Fibroblast of skin of back (primary cell): ENCODE results near the gene DDAH2. TPM values are rescaled to one million over a fixed set of nuclear protein-coding genes. Genes with fewer than 3 reads are reported as not detected.

Experiments
- DNase-seq: peaks from one replicate; pipeline ENCODE4 v3.0.0-alpha.2; 2013
- polyA plus RNA-seq, 2 experiments: library from polyadenylated mRNA; unstranded; fragments of 120-200 nt; gene quantifications; one replicate each; pipeline ENCODE4 v1.2.1, GENCODE V29; 2013; ENCODE audit not compliant: insufficient read length in 2 of 2

The DDAH2 gene
- polyA plus RNA-seq (2013, experiment 1 of 2; ENCODE audit: insufficient read length): 101 TPM
- 84.4 TPM for polyA plus RNA-seq (2013, experiment 2 of 2; ENCODE audit: insufficient read length)

DNA sequence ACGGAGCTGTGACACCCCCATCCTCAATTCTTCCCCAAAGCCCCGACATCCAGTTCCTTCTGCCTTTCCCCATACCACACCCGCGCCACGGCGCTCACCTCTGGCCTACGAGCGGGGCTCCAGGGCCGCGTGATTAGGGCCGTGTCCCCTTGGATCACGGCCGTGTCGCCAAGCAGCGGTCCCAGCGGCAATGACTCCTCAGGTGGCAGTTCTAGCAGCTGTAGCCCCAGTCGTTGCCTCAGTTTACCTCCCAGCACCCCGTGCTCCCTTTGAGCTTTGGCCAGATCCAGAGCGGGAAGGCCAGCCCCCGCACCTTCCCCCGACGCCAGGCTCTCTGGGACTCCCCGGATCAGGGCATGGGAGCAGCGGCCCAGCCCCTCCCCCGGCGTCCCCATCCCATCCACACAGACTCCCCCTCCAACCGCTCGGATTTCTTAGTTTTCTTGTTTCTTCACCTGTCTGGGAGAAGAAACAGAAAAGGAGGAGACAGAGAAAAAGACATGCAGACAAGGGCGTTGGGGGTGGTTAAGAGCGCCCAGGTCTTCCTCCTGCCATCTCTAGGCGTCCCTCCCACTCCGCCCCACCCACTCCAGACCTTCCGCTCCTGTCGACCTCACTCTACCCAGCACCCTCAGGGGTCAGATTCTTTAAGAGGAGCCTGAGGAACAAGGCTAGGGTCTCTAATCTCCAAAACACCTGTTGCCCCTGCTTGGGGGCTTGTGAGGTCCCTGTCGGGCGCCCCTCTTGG, at the start of gene DDAH2:
Gene DDAH2 (minus strand): TSS at position 533 of the 748 bp plus-strand sequence. CDS start 138 bp downstream, at position 395.
- no peak for DNase-seq

DNA sequence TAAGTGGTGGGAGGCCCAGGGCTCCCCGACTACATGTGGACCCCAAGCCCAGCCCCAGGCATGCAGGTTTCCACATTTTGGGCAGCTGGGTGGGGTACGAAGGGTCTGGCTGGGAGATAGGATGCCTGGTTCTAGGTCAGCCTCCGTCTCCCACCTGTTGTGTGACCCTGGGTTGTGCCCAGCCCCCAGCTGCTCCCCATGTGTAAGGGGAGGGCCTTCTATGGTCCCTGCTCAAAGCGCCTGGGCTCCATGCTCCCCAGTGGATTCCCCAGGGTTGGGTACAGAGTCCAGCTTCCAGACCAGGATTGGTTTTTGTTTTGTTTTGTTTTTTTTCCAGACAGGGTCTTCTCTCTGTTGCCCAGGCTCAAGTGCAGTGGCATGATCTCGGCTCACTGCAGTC, 49.1 kb upstream of the DDAH2 start:
- no peak for DNase-seq

DNA sequence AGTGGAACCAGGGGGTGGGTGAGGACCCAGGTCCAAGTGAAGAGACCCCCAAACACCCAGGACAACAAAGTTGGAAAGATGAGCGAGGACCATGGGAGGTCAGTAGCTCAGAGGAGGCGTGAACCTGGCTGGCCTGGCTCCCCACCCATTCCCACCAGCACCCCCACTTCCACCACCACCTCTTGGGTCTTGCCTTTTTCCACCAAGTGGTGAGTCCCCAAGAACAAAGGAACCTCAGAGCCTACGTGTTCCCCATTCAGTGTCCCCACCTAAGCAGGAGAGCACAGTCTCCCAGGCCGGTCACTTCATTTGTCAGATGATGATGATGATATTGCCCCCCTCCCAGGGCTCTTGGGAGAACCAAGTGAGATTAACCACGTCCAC, 48.6 kb upstream of the DDAH2 start:
- DNase-seq: no peak

GRCh38 chr6:31776989-31777666, 48.0 kb upstream of the DDAH2 start, which contains the start of gene VWA7:
Gene VWA7 (minus strand): TSS chr6:31777328. CDS start chr6:31776779, 549 bp downstream.
- DNase-seq: peak; percentile 54

DNA sequence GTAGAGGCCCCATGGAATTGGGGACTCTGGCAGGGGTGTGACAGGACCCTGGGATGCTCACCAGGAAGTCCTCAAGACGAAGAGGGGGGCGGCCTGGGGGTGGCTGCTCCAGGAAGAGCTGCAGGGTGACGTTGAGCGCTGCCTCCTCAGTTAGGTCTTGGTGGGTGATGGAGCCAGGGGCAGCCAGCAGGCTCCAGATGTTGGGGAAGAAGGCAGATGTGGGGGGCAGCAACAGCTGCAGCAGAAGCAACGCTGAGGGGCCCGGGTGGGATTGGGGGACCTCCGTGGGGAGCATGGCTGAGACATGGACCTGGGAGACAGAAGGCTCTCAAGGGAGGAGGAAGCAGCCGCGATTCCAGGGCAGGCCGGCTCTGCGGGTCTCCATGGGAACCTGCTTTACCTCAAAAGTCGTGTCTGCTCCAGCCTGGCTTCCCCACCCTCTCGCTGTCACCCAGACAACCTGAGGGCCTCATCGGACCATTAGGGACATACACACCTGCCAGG, 47.4 kb upstream of the DDAH2 start:
- DNase-seq: no peak

- DNase-seq: no peak
These were observed 46.8 kb upstream of the DDAH2 start for GRCh38 chr6:31775633-31776484.

- no peak for DNase-seq
These were observed 46.1 kb upstream of the DDAH2 start for GRCh38 chr6:31775184-31775583.

DNA sequence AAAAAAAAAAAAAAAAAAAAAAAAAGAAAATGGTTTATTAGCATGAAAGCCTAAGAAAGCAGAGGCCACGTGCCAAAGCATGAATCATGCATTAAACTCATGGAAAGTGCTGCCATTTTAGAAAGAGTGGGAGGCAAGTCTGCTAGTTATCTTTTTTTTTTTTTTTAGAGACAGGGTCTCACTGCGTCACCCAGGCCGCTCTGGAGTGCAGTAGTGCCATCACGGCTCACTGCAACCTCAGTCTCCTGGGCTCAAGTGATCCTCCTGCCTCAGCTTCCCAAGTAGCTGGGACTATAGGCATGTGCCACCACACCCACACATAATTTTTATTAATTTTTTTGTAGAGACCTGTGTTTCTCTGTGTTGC, 42.9 kb upstream of the DDAH2 start:
- DNase-seq: peak; percentile 35

DNA sequence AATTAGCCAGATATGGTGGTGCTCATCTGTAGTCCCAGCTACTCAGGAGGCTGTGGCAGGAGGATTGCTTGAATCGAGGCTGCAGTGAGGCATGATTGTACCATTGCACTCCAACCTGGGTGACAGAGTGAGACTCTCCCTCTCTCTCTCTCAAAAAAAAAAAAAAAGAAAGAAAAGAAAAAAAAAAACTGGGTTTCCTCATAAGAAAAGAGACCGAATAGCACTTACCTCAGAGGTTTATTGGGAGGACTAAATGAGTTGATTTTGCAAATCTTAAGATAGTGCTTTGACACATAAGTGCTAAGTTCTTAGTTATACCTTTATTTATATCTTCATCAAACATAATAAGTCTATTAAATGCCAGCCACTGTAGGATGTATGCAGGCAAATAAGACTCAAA, 41.8 kb upstream of the DDAH2 start:
- DNase-seq: no peak

GRCh38 chr6:31769684-31770371, 40.7 kb upstream of the DDAH2 start:
- peak; percentile 43 for DNase-seq

DNA sequence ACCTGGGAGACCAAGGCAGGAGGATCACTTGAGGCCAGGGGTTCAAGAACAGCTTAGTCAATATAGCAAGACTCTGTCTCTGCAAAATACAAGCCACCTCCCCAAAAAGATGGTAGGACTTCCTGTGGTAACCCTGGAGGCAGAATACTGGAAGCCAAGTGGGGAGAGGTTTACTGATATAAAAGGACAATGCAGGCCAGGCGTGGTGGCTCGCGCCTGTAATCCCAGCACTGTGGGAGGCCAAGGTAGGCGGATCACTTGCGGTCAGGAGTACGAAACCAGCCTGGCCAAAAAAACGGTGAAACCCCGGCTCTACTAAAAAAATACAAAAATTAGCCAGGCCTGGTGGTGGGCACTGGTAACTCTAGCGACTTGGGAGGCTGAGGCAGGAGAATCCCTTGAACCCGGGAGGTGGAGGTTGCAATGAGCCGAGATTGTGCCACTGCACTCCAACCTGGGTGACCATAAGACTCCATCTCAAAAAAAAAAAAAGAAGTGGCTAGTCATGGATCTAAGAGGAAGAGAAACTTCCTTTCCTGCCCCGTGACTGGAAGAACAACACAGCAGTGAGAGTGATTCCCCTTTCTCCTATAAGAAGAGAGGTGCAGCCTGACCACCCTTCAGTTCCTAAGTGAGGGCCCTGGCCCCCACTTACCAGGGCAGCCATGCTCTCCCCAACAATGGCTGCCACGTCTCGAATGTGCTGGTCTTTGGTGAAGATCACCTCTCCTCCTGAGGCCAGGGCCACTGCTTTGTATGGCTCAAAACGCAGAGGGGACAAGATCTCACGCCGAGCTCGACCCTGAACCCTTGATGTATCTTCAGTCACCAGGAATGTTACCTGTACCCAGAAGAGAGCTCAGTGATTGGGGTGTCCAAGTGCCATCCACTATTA, 39.5 kb upstream of the DDAH2 start:
- DNase-seq: no peak

DNA sequence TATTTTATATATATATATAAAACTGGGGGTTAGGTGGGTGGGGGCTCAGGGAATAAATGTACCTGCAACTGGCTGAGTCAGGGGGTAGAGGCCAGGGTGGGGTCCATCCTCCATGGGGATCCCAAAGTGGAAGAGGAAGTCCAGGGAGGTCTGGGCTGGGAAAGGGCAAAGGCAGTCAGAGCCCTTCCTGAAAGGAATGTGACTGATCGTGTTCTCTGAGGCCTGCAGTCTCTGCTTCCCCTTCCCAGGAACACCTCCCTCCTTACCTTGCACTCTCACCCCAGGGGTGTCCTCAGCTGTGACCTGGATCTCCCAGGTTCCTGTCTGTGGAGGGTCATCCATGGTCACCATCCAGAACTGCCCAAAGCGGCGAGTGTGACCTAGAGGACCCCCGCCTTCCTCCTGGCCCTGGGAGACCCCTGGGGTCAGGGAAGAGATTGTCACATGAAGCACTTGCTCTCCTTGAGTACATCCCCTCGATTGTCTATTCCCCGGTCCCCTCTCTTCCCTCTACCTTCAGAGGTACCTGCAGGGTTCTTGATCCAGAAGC, 38.1 kb upstream of the DDAH2 start:
- DNase-seq: no peak

DNA sequence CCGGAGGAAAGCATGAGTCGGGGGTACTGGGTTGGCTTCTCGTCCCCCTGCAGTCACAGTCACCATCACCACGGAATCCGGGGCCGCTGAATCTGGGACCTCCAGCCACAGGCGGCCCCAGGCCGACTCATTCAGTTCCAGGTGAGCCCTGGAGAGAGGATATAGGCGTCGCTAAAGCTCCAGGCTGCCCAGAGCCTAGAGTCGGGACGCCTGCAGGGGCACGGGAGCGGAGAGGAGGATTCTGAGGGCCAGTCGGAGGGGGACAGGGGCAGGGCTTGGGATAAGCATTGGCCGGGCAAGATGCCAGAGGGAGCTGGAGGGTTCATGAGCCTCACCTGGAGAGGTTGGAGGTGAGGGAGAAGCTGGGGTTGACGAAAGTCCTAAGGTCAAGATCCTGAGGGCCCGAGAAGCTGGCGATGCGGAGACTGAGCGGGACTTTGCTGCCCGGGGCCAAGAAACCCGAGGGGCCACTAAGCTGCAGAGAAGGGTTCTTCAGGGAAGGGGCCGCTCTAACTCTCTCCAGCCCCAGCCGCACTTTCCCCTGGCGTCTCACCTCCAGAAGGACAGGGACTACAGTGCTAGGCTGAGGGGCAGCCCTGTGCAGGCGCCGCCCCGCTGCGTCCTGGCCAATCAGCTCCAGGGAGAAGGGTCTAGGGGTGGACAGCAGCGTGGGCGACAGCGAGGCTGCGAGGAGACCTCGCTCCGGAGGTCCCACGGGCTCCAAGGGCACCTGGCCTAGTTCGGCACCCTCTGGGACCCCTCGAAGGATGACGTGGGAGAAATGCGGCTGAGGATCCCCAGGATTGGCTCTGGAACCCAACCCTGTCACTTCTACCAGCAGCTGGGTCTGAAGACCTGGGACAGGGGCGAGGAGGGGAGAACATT, 37.1 kb upstream of the DDAH2 start:
- DNase-seq: peak; percentile 18

- DNase-seq: no peak
These were observed 36.4 kb upstream of the DDAH2 start for GRCh38 chr6:31765559-31765909.

DNA sequence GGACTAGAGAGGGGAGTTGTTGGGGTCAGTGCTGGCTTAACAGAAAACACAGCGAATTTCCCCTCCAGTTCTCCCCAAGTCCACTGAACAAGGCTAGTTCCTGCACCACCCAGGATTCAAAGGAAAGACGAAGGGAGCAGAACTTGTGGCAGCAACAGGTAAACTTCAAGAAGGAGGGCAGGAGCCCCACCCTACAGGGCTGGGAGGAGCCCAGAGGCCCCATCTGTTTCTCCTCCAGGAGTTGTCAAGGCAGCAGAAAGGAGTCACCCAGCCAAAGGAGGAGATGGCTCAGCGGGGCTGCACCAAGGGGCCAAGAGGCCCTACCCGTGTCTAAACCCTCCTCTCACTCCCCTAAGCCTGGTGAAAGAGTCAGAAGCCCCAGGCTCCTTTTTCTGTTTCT, 35.1 kb upstream of the DDAH2 start:
- DNase-seq: no peak

GRCh38 chr6:31763619-31763940, 34.5 kb upstream of the DDAH2 start:
- peak; percentile 85 for DNase-seq

DNA sequence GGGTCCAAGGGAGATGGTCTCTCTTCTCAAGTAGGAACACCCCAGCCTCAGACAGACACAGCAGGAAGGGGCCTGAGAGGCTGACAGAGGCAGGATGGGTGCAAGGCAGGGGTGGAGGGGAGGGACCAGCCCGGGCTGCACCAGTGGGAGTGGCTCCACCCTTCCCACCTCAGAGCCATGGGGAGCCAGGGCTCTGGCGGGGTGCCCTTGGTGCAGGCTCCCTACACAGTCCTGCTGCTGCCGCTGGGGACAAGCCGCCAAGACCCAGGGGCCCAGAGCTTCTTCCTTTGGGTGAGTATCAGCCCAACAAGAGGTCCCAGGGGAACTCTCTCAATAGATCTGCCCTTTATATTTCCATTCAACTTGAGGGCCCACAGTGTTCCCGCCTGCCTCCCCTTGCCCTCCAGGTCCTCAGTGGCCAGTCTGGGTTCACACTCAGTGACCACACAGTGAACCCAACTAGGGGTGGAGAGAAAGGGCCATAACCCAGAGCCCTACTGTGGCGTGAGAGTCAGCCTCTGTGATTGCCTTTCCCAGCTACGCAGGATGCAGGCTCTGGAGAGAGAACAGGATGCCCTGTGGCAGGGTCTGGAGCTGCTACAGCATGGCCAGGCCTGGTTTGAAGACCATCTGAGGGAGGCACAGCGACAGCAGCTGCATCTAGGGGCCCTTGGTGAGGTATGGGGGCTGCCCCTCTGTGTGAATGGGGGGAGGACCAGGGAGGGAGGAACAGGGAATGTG, 33.9 kb upstream of the DDAH2 start:
- DNase-seq: no peak

DNA sequence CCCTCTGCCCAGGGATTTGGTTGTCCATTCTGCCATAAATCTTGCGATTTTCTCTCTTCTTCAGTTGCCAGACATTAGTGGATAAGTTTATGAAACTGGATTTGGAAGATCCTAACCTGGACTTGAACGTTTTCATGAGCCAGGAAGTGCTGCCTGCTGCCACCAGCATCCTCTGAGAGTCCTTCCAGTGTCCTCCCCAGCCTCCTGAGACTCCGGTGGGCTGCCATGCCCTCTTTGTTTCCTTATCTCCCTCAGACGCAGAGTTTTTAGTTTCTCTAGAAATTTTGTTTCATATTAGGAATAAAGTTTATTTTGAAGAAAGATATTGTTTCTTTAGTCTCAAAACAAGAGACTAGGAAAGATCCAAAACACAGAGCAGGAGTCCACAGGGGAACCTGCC, 33.3 kb upstream of the DDAH2 start, which contains the start of gene SAPCD1:
Gene SAPCD1 (plus strand): TSS at position 301 of the 400 bp plus-strand sequence. CDS start 399 bp downstream, outside the sequence.
- DNase-seq: no peak

DNA sequence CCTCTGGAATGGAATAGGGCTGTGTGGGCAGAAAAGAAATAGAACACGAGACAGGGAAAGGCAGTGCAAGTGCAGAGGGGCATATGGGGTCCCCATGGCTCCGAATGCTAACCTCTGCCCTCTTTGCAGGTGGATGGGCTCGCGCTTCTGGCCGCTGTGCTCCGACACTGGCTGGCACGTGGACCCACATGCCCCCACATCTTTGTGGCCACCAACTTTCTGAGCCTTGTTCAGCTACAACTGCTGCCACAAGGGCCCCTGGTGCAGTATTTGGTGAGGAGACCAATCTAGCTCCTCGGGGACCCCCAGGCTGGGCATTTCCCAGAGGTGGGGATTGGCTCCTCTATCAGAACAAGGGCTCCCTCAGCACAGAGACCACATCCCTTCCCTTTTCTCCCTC, 32.2 kb upstream of the DDAH2 start:
- DNase-seq: no peak
